ENCODE results near the gene CPNE1. TPM values are rescaled to one million over a fixed set of nuclear protein-coding genes. Genes with fewer than 3 reads are reported as not detected.

CPNE1 gene
- total and polyA plus RNA-seq, 8 donors, result 59.7 to 138 (median 75.2) TPM

- Histone ChIP-seq H3K27me3 (no peaks in the 10 kb centered on the region), H3K36me3 (no peaks in the 10 kb centered on the region), H3K4me1 (peaks cover 0 to 13% (median 8%) of the 10 kb centered on the region in 3 donors), H3K9me3 (no peaks in the 10 kb centered on the region), H3K4me3 (no peak overlapping the region), H3K27ac (no peak overlapping the region)
- no peak for TF ChIP-seq CTCF (IDR thresholded peaks at IDR 0.05)
- intact Hi-C loops (cut with DNase I), result no loop called here
- WGBS, 2 donors, result 89 to 92% methylated on average over 9 of the region's 9 CpGs
- FAIRE-seq, result no peak
- DNase-seq, result peak in 1 of 6 donors; percentile 38
- ATAC-seq, result no peak
Observed at GRCh38 chr20:35599776-35600120, 65.0 kb downstream of the CPNE1 start.

DNA sequence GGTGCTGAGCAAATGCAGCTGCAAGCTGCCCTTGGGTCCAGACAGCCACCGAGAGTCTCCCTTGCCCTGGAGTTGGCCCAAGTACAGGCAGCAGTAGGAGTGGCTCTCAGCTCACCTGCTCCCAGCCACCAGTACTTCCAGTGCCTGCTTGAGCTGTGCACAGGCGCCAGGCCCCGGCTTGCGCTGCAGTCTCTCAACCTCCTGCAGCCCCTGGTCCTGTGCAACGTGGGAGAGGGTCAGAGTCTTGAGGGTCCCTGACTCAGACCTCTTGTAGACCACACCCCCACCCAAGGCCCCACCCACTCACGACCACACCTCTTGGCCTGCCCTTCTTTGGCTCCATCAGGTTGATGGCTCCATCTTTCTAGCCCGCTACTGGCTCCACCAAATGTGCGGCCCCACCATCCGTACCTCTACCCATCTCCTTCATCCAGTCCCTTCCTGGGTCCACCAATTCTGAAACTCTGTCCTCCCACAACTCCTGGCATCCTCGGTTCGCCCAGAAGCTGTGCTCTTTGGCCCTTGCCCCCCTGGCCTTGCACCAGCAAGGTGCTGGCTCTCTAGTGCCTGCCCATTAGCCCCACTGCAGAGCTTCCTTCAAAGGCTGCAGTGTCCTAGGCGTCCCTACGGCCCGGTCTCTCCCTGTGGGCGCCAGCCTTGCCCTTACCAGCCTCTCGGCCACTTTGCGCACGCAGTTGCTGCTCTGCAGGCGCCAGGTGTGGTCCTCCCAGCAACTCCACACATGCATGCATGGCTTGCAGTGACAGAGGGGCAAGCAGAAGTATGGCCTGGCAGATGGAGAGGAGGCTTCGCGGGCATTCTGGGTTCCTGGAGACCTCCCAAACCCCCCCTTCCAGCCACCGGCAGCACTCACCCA, 65.6 kb downstream of the CPNE1 start:
- no peak for TF ChIP-seq CTCF (IDR thresholded peaks at IDR 0.05)
- FAIRE-seq, result no peak
- peak; percentile 47 to 84 (median 61) for DNase-seq
- Histone ChIP-seq H3K36me3 (no peaks in the 10 kb centered on the region), H3K4me3 (no peak overlapping the region), H3K27ac (peak overlapping the region in 1 of 4 donors; percentile 8), H3K27me3 (no peaks in the 10 kb centered on the region), H3K4me1 (peaks cover 0 to 13% (median 8%) of the 10 kb centered on the region in 3 donors), H3K9me3 (no peaks in the 10 kb centered on the region)
- 67 to 79% methylated on average over 21 to 22 of the region's 22 CpGs for WGBS, 2 donors
- intact Hi-C loops (cut with DNase I), result no loop called here
- peak; percentile 64 to 84 (median 70) for ATAC-seq

DNA sequence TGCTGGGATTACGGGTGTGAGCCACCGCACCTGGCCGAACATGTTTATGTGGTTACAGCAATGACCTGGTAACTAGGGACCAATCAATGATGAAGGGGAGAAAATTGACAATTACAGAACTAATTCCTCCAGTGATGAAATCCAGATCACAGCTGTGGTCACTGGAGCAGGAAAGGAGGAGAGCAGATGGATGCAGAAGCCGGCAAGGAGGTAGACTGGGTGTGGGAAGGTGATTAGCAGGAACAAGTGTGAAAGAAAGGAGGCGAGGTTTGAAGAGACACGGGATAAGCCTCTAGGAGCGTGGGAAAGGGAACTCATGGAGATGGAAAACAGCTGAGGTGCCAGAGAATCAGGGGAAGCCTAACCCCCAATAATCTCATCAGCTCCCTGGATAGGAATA, 66.2 kb downstream of the CPNE1 start:
- no peaks in the 10 kb centered on the region for H3K9me3 ChIP-seq
- H3K4me3 ChIP-seq, result no peak overlapping the region
- peak overlapping the region in 1 of 4 donors; percentile 8 for H3K27ac ChIP-seq
- no peak for FAIRE-seq
- no peak for TF ChIP-seq CTCF (IDR thresholded peaks at IDR 0.05)
- 29 to 43% methylated on average over 7 of the region's 7 CpGs for WGBS, 2 donors
- H3K4me1 ChIP-seq, result peaks cover 0 to 13% (median 8%) of the 10 kb centered on the region in 3 donors
- H3K36me3 ChIP-seq, result no peaks in the 10 kb centered on the region
- peak in 2 of 4 donors; percentile 23 to 26 for ATAC-seq
- intact Hi-C loops (cut with DNase I), result no loop called here
- DNase-seq, result peak in 1 of 6 donors; percentile 18
- no peaks in the 10 kb centered on the region for H3K27me3 ChIP-seq

DNA sequence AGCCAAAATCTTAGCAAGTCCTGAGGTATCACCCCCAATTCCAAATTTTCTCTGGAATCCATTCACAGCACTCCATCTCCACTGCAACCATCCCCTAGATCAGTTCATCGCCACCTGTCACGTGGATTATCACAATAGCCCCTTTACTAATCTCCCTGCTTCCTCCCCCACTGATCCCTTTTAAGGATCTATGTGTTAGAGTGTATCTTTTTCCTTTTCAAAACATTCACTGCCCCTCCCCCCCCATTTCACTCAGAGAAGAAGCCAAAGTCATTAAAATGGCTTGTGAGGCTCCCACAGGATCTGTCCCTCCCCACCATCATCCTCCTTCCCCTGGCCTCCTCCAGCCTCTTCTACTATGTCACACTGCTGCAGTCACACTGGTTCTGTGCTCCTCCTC, 67.5 kb downstream of the CPNE1 start:
- TF ChIP-seq CTCF (IDR thresholded peaks at IDR 0.05), result no peak
- FAIRE-seq (no peak), ATAC-seq (no peak), DNase-seq (no peak)
- Histone ChIP-seq H3K4me1 (peaks cover 0 to 13% (median 8%) of the 10 kb centered on the region in 3 donors), H3K9me3 (no peaks in the 10 kb centered on the region), H3K27me3 (no peaks in the 10 kb centered on the region), H3K27ac (no peak overlapping the region), H3K36me3 (no peaks in the 10 kb centered on the region), H3K4me3 (no peak overlapping the region)
- 80 to 94% methylated on average over 2 of the region's 2 CpGs for WGBS, 2 donors
- intact Hi-C loops (cut with DNase I), result no loop called here

- Histone ChIP-seq H3K36me3 (no peaks in the 10 kb centered on the region), H3K4me3 (no peak overlapping the region), H3K27ac (no peak overlapping the region), H3K27me3 (no peaks in the 10 kb centered on the region), H3K4me1 (peaks cover 0 to 9% (median 4%) of the 10 kb centered on the region in 3 donors), H3K9me3 (no peaks in the 10 kb centered on the region)
- FAIRE-seq (no peak), ATAC-seq (no peak), DNase-seq (peak in 1 of 6 donors; percentile 30)
- 77 to 84% methylated on average over 7 of the region's 7 CpGs for WGBS, 2 donors
- TF ChIP-seq CTCF (IDR thresholded peaks at IDR 0.05), result no peak
- intact Hi-C loops (cut with DNase I), result no loop called here
Observed at GRCh38 chr20:35595901-35596300, 68.8 kb downstream of the CPNE1 start.

All from pancreas (tissue), 10 donors.